HG02973 (cell line): ENCODE results near the gene DLEU7.

ENCODE experiments used
- ATAC-seq: cut with Tn5 transposase; IDR thresholded peaks from one replicate; pipeline ENCODE4 v1.9.1; 2021; ENCODE audit warnings: moderate library complexity; ENCODE audit not compliant: unreplicated experiment

Gene DLEU7

GRCh38 chr13:50844084-50844875 lies 788 bp upstream of the DLEU7 start:
- no peak for ATAC-seq

GRCh38 chr13:50842990-50843256 lies 569 bp downstream of the DLEU7 start:
- no peak for ATAC-seq

- no peak for ATAC-seq
These were observed 1.1 kb downstream of the DLEU7 start for GRCh38 chr13:50842251-50842989.

GRCh38 chr13:50841786-50842185 lies 1.7 kb downstream of the DLEU7 start:
- no peak for ATAC-seq

- ATAC-seq = no peak
These were observed 3.2 kb downstream of the DLEU7 start for GRCh38 chr13:50840284-50840683.

GRCh38 chr13:50839828-50840227 lies 3.7 kb downstream of the DLEU7 start:
- ATAC-seq = no peak

- ATAC-seq = no peak
These were observed 4.8 kb downstream of the DLEU7 start for GRCh38 chr13:50838701-50839100.

GRCh38 chr13:50838031-50838430 lies 5.5 kb downstream of the DLEU7 start:
- ATAC-seq = no peak

- no peak for ATAC-seq
These were observed 12.0 kb downstream of the DLEU7 start for GRCh38 chr13:50831512-50831911.

- no peak for ATAC-seq
These were observed 13.6 kb downstream of the DLEU7 start for GRCh38 chr13:50829896-50830295.

- ATAC-seq = no peak
These were observed 14.3 kb downstream of the DLEU7 start for GRCh38 chr13:50829226-50829625.

GRCh38 chr13:50826035-50826434 lies 17.5 kb downstream of the DLEU7 start:
- ATAC-seq = no peak

- ATAC-seq = no peak
These were observed 31.2 kb downstream of the DLEU7 start for GRCh38 chr13:50812242-50812641.

GRCh38 chr13:50810998-50811397 lies 32.5 kb downstream of the DLEU7 start:
- peak; percentile 70 for ATAC-seq

- no peak for ATAC-seq
These were observed 33.0 kb downstream of the DLEU7 start for GRCh38 chr13:50810468-50810867.

GRCh38 chr13:50809133-50810090 lies 34.1 kb downstream of the DLEU7 start:
- no peak for ATAC-seq

- no peak for ATAC-seq
These were observed 37.7 kb downstream of the DLEU7 start for GRCh38 chr13:50805805-50806204.

- ATAC-seq = peak; percentile 51
These were observed 42.2 kb downstream of the DLEU7 start for GRCh38 chr13:50801087-50801931.

GRCh38 chr13:50800091-50800739 lies 43.3 kb downstream of the DLEU7 start:
- ATAC-seq = no peak

GRCh38 chr13:50798923-50799322 lies 44.6 kb downstream of the DLEU7 start:
- ATAC-seq = no peak
